GM12878 (cell line): ENCODE data around the gene CPNE9. TPM values are rescaled to one million over a fixed set of nuclear protein-coding genes. Genes with fewer than 3 reads are reported as not detected.

ENCODE experiments used
- ATAC-seq: fragments of 200-7000 bp; cut with Tn5 transposase; 3 replicates; pipeline ENCODE4 v1.9.1; 2020; ENCODE audit warnings: mild to moderate bottlenecking, moderate library complexity
- BruUV-seq: library from RNA; stranded (reverse); fragments of 400-500 nt; replicated peaks from 2 replicates; lab custom pipeline; 2021; lab: Mats Ljungman, UMichigan
- CTCF ChIA-PET: fragments of 300-600 bp; sonication (Branson Sonifier 250); formaldehyde crosslinking; extraction: SDS; loops from one replicate; lab custom pipeline; 2021; ENCODE audit warnings: inconsistent platforms; lab: Yijun Ruan, JAX
- POLR2A ChIA-PET: fragments of 350-600 bp; formaldehyde crosslinking; extraction: SDS; loops from one replicate; lab custom pipeline; 2021; ENCODE audit warnings: inconsistent platforms; lab: Charles Lee
- RAD21 ChIA-PET: fragments of 300-600 bp; sonication (Branson Sonifier 250); formaldehyde crosslinking; loops from one replicate; lab custom pipeline; 2023; ENCODE audit warnings: antibody characterized with exemption; ENCODE audit not compliant: unreplicated experiment; lab: Charles Lee
- SMC1A ChIA-PET: fragments of 300-600 bp; sonication (Branson Sonifier 250); formaldehyde crosslinking; loops from one replicate; lab custom pipeline; 2023; ENCODE audit not compliant: unreplicated experiment, uncharacterized antibody; lab: Charles Lee
- DNase-seq: peaks from one replicate; pipeline ENCODE4 v3.0.0-alpha.2; 2011; ENCODE audit warnings: low read depth, low spot score
- FAIRE-seq: peaks from 3 replicates; lab custom pipeline; 2011; peaks lifted over from hg19 to GRCh38; lab: Jason Lieb, UNC
- H2AFZ ChIP-seq: 2 replicates; pipeline ENCODE4 v1.6.0; 2011; ENCODE audit warnings: low read depth, low read length, control low read depth; ENCODE audit not compliant: control insufficient read depth
- H3K27ac ChIP-seq: 2 replicates; pipeline ENCODE4 v1.5.1; 2011; ENCODE audit warnings: control low read depth; ENCODE audit not compliant: control insufficient read depth, insufficient read depth
- H3K27me3 ChIP-seq, 2 experiments: replicated peaks in 1 of 2; 2 replicates each; pipeline versions ENCODE4 v1.6.0 to v1.6.1; 2011; ENCODE audit warnings: low read length in 1 of 2; ENCODE audit not compliant: control insufficient read depth in 2 of 2, insufficient read depth in 2 of 2
- H3K36me3 ChIP-seq, 2 experiments: 2 replicates each; pipeline ENCODE4 v1.5.1; 2011; ENCODE audit warnings: low read length in 1 of 2; ENCODE audit not compliant: control insufficient read depth in 2 of 2, insufficient read depth in 2 of 2
- H3K4me1 ChIP-seq: 2 replicates; pipeline ENCODE4 v1.6.1; 2011; ENCODE audit warnings: mild to moderate bottlenecking, low read length, moderate library complexity, mixed read lengths; ENCODE audit not compliant: control insufficient read depth, insufficient read depth
- H3K4me2 ChIP-seq: 2 replicates; pipeline ENCODE4 v1.6.0; 2011; ENCODE audit warnings: control low read depth; ENCODE audit not compliant: control insufficient read depth, insufficient read depth
- H3K4me3 ChIP-seq: fragments of 200-600 bp; sonication (generic); 2 replicates; pipeline ENCODE4 v1.5.1; 2016
- H3K79me2 ChIP-seq: 2 replicates; pipeline ENCODE4 v1.6.0; 2011; ENCODE audit warnings: low read length; ENCODE audit not compliant: control insufficient read depth, insufficient read depth
- H3K9ac ChIP-seq: 2 replicates; pipeline ENCODE4 v1.8.0; 2011; ENCODE audit warnings: low read length, control low read depth, mixed read lengths; ENCODE audit not compliant: control insufficient read depth, insufficient read depth
- H3K9me3 ChIP-seq: replicated peaks from 3 replicates; pipeline ENCODE4 v1.5.1; 2011; ENCODE audit warnings: mild to moderate bottlenecking, low read length; ENCODE audit not compliant: control insufficient read depth, insufficient read depth
- H4K20me1 ChIP-seq: 2 replicates; pipeline ENCODE4 v1.6.0; 2011; ENCODE audit not compliant: control insufficient read depth, insufficient read depth
- HDGF ChIP-seq: fragments of 450-650 bp; IDR thresholded peaks from 2 replicates; pipeline ENCODE4 v1.6.1; 2016; ENCODE audit warnings: antibody characterized with exemption
- KDM1A ChIP-seq: fragments of 200-600 bp; sonication (generic); IDR thresholded peaks from 2 replicates; pipeline ENCODE4 v1.6.1; 2016; ENCODE audit warnings: borderline replicate concordance
- MTA2 ChIP-seq: fragments of 450-650 bp; IDR thresholded peaks from 2 replicates; pipeline ENCODE4 v1.6.1; 2016; ENCODE audit warnings: low read depth, mild to moderate bottlenecking, moderate library complexity
- NR2F1 ChIP-seq: fragments of 450-650 bp; conservative IDR thresholded peaks from 2 replicates; pipeline ENCODE4 v1.6.1; 2017; ENCODE audit warnings: mild to moderate bottlenecking
- POLR2AphosphoS2 ChIP-seq: IDR thresholded peaks from 2 replicates; pipeline ENCODE4 v1.6.1; 2011; ENCODE audit warnings: low read depth, mild to moderate bottlenecking, low read length, improper control_type of control experiment, moderate library complexity
- POLR2AphosphoS5 ChIP-seq: IDR thresholded peaks from 2 replicates; pipeline ENCODE4 v1.6.1; 2011; ENCODE audit warnings: mild to moderate bottlenecking, low read length, inconsistent platforms
- ZNF622 ChIP-seq: fragments of 450-650 bp; IDR thresholded peaks from 2 replicates; pipeline ENCODE4 v1.6.1; 2017; ENCODE audit warnings: mild to moderate bottlenecking, inconsistent platforms
- WGBS: methylation state at CpG from one replicate; pipeline ENCODE4 v1.1.6; 2016; ENCODE audit warnings: low lambda C conversion rate; ENCODE audit not compliant: insufficient replicate concordance, insufficient coverage; ENCODE audit errors: missing lambda C conversion rate; 5-methylcytosine and 5-hydroxymethylcytosine counted together
- in situ Hi-C: fragments of 300-500 bp; cut with MboI; formaldehyde crosslinking; loops from 9 replicates; pipeline ENCODE4 v1.14.3; 2018; ENCODE audit warnings: mixed read lengths
- intact Hi-C: fragments of 100-400 bp; cut with micrococcal nuclease; formaldehyde crosslinking; loops from one replicate; pipeline ENCODE4 v1.14.2; 2022; ENCODE audit not compliant: unreplicated experiment
- polyA plus RNA-seq, 11 experiments: library from polyadenylated mRNA; depleted of rRNA in 4 of 11; unstranded in 6 of 11; stranded (reverse) in 5 of 11; fragments of >200 nt; fragmentation: Nextera tagmentation in 4 of 11; fragmentation: Illumina TruSeq in 1 of 11; extraction: Ambion mirVana in 4 of 11; extraction: Trizol in 1 of 11; gene quantifications; 1 replicate in 1 of 11; 2 replicates in 10 of 11; pipeline versions ENCODE4 v1.2.1 to v1.2.3, GENCODE V29; 2011 to 2016; ENCODE audit warnings: inconsistent platforms in 2 of 11, missing spikeins in 2 of 11, low read depth in 1 of 11
- total RNA-seq, 4 experiments: library from RNA; depleted of rRNA in 3 of 4; stranded (reverse); fragments of >200 nt in 3 of 4; fragmentation: Illumina TruSeq in 1 of 4; extraction: Trizol in 1 of 4; gene quantifications; 2 replicates each; pipeline versions ENCODE4 v1.2.1 to v1.2.3, GENCODE V29; 2013 to 2021
- TF ChIP-seq, protein P1 (sequence below): fragments of 450-650 bp; IDR thresholded peaks from 2 replicates; pipeline ENCODE4 v1.6.1; 2016; ENCODE audit warnings: mild to moderate bottlenecking, moderate library complexity, borderline replicate concordance
- TF ChIP-seq, protein P2 (sequence below): fragments of 450-650 bp; IDR thresholded peaks from 2 replicates; pipeline ENCODE4 v1.6.1; 2017; ENCODE audit warnings: mild to moderate bottlenecking, moderate library complexity

CPNE9 gene
- total and polyA plus RNA-seq, 10 of the 15 experiments (the other 5 are each of a cell fraction or from before 2014, with no cell fraction given) = 0.02 to 0.12 (median 0.05) TPM; not detected in 7

DNA sequence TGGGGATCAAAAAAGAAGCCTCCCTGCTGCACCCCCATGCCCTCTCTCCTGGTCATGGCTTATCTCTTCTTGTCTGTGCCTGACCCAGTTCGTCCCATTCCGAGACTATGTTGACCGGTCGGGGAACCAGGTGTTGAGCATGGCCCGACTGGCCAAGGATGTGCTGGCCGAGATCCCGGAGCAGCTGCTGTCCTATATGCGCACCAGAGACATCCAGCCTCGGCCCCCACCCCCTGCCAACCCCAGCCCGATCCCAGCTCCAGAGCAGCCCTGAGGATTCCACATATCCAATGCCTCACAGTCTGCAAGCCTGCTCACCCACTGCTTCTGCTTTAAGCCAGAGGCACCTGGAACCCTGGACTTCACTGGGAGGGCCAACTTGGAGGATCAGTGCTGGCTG lies 25.8 kb downstream of the CPNE9 start:
- no peak for FAIRE-seq
- Histone ChIP-seq H3K27ac (no peak overlapping the region), H3K4me3 (no peak overlapping the region), H4K20me1 (peaks cover 3% of the 10 kb centered on the region), H3K36me3 (peaks cover 0 to 5% of the 10 kb centered on the region in 2 experiments; a peak in 2 of 4 replicates), H3K4me1 (peaks cover 12% of the 10 kb centered on the region), H3K9ac (no peak overlapping the region), H3K79me2 (peaks cover 26% of the 10 kb centered on the region), H3K9me3 (no peaks in the 10 kb centered on the region), H3K27me3 (no peaks in the 10 kb centered on the region; a peak in 1 of 4 replicates), H3K4me2 (no peak overlapping the region), H2AFZ (no peak overlapping the region)
- CTCF ChIA-PET = interaction anchor here (0.6 to 2.3 kb wide), 6 partner anchors 8 to 225 kb away, joined by 3 to 10 read pairs (median 4); partner anchors contain the start of genes ARPC4, OGG1 and TADA3
- no TSS peak for BruUV-seq
- POLR2A ChIA-PET = no interaction called here
- in situ Hi-C loops (loop anchor here (5.0 kb wide), 1 partner anchor 227 kb away; no protein-coding TSS in a partner anchor), intact Hi-C loops (no loop called here)
- no peak for DNase-seq
- TF ChIP-seq MTA2 (no peak), KDM1A (no peak), POLR2AphosphoS5 (no peak), POLR2AphosphoS2 (no peak), ZNF622 (no peak), NR2F1 (no peak), HDGF (no peak)
- TF ChIP-seq, protein P1, sequence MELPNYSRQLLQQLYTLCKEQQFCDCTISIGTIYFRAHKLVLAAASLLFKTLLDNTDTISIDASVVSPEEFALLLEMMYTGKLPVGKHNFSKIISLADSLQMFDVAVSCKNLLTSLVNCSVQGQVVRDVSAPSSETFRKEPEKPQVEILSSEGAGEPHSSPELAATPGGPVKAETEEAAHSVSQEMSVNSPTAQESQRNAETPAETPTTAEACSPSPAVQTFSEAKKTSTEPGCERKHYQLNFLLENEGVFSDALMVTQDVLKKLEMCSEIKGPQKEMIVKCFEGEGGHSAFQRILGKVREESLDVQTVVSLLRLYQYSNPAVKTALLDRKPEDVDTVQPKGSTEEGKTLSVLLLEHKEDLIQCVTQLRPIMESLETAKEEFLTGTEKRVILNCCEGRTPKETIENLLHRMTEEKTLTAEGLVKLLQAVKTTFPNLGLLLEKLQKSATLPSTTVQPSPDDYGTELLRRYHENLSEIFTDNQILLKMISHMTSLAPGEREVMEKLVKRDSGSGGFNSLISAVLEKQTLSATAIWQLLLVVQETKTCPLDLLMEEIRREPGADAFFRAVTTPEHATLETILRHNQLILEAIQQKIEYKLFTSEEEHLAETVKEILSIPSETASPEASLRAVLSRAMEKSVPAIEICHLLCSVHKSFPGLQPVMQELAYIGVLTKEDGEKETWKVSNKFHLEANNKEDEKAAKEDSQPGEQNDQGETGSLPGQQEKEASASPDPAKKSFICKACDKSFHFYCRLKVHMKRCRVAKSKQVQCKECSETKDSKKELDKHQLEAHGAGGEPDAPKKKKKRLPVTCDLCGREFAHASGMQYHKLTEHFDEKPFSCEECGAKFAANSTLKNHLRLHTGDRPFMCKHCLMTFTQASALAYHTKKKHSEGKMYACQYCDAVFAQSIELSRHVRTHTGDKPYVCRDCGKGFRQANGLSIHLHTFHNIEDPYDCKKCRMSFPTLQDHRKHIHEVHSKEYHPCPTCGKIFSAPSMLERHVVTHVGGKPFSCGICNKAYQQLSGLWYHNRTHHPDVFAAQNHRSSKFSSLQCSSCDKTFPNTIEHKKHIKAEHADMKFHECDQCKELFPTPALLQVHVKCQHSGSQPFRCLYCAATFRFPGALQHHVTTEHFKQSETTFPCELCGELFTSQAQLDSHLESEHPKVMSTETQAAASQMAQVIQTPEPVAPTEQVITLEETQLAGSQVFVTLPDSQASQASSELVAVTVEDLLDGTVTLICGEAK = no peak
- TF ChIP-seq, protein P2, sequence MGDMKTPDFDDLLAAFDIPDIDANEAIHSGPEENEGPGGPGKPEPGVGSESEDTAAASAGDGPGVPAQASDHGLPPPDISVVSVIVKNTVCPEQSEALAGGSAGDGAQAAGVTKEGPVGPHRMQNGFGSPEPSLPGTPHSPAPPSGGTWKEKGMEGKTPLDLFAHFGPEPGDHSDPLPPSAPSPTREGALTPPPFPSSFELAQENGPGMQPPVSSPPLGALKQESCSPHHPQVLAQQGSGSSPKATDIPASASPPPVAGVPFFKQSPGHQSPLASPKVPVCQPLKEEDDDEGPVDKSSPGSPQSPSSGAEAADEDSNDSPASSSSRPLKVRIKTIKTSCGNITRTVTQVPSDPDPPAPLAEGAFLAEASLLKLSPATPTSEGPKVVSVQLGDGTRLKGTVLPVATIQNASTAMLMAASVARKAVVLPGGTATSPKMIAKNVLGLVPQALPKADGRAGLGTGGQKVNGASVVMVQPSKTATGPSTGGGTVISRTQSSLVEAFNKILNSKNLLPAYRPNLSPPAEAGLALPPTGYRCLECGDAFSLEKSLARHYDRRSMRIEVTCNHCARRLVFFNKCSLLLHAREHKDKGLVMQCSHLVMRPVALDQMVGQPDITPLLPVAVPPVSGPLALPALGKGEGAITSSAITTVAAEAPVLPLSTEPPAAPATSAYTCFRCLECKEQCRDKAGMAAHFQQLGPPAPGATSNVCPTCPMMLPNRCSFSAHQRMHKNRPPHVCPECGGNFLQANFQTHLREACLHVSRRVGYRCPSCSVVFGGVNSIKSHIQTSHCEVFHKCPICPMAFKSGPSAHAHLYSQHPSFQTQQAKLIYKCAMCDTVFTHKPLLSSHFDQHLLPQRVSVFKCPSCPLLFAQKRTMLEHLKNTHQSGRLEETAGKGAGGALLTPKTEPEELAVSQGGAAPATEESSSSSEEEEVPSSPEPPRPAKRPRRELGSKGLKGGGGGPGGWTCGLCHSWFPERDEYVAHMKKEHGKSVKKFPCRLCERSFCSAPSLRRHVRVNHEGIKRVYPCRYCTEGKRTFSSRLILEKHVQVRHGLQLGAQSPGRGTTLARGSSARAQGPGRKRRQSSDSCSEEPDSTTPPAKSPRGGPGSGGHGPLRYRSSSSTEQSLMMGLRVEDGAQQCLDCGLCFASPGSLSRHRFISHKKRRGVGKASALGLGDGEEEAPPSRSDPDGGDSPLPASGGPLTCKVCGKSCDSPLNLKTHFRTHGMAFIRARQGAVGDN = no peak
- ATAC-seq = no peak
- RAD21 ChIA-PET = no interaction called here
- 51% methylated on average over 9 of the region's 10 CpGs for WGBS
- SMC1A ChIA-PET = interaction anchor here (1.1 to 1.3 kb wide), 2 partner anchors 73 to 80 kb away, joined by 3 to 4 read pairs; partner anchors contain the start of gene MTMR14
